Iris pigment epithelial cell (primary cell): Measurements from ENCODE around the gene MRPS25.

ENCODE experiments used
- DNase-seq: peaks from one replicate; pipeline ENCODE4 v3.0.0-alpha.2; 2011; ENCODE audit warnings: low read depth

The MRPS25 gene

GRCh38 chr3:15064835-15065549, at the start of gene MRPS25:
MRPS25 (minus strand) TSS chr3:15065315; CDS start chr3:15065194, 121 bp downstream.
- DNase-seq = peak; percentile 96

GRCh38 chr3:15113884-15114283, 48.8 kb upstream of the MRPS25 start:
- DNase-seq = no peak

GRCh38 chr3:15113471-15113870, 48.4 kb upstream of the MRPS25 start:
- no peak for DNase-seq

- no peak for DNase-seq
Measured at GRCh38 chr3:15112011-15112410, 46.9 kb upstream of the MRPS25 start.

- no peak for DNase-seq
Measured at GRCh38 chr3:15110206-15110605, 45.1 kb upstream of the MRPS25 start.

GRCh38 chr3:15108869-15109268, 43.8 kb upstream of the MRPS25 start:
- no peak for DNase-seq

GRCh38 chr3:15108082-15108545, 43.0 kb upstream of the MRPS25 start:
- peak; percentile 71 for DNase-seq

GRCh38 chr3:15107075-15107947, 42.2 kb upstream of the MRPS25 start:
- DNase-seq = no peak

GRCh38 chr3:15102836-15103235, 37.7 kb upstream of the MRPS25 start:
- DNase-seq = no peak

GRCh38 chr3:15102256-15102655, 37.1 kb upstream of the MRPS25 start:
- DNase-seq = no peak

- no peak for DNase-seq
Measured at GRCh38 chr3:15099364-15100098, 34.4 kb upstream of the MRPS25 start.

- DNase-seq = peak; percentile 96
Measured at GRCh38 chr3:15098503-15099363, 33.6 kb upstream of the MRPS25 start, which contains the start of gene RBSN. RBSN (minus strand) TSS chr3:15099148; CDS start chr3:15096120, 3,028 bp downstream.

- DNase-seq = peak; percentile 14
Measured at GRCh38 chr3:15097891-15098290, 32.8 kb upstream of the MRPS25 start.

- no peak for DNase-seq
Measured at GRCh38 chr3:15096046-15096445, 30.9 kb upstream of the MRPS25 start.

- DNase-seq = no peak
Measured at GRCh38 chr3:15094187-15094875, 29.2 kb upstream of the MRPS25 start.

GRCh38 chr3:15092686-15093085, 27.6 kb upstream of the MRPS25 start:
- DNase-seq = peak; percentile 39

- DNase-seq = no peak
Measured at GRCh38 chr3:15091575-15091974, 26.5 kb upstream of the MRPS25 start.

- no peak for DNase-seq
Measured at GRCh38 chr3:15089201-15089600, 24.1 kb upstream of the MRPS25 start.

- no peak for DNase-seq
Measured at GRCh38 chr3:15086699-15087098, 21.6 kb upstream of the MRPS25 start.

GRCh38 chr3:15086263-15086662, 21.1 kb upstream of the MRPS25 start:
- DNase-seq = no peak

GRCh38 chr3:15083252-15083651, 18.1 kb upstream of the MRPS25 start:
- DNase-seq = no peak
